HG03039 (cell line): Measurements from ENCODE around the gene COG5.

Experiments
- ATAC-seq: cut with Tn5 transposase; IDR thresholded peaks from one replicate; pipeline ENCODE4 v1.9.1; 2021; ENCODE audit warnings: mild to moderate bottlenecking, moderate library complexity; ENCODE audit not compliant: unreplicated experiment

COG5 gene

DNA sequence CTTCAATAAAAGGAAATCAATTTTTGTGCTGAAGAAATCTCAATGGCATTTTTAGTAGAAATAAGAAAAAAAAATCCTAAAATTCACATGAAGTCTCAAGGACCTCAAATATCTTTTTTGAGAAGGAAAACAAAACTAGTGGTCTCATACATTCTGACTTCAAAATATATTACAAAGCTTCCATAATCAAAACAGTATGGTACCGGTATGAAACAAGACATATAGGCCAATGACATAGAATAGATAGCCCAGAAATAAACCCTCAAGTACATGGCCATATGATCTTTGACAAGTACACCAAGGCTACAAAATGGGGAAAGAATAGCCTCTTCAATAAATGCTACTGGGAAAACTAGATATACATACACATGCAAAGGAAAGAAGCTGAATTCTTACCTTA lies 225.6 kb downstream of the COG5 start:
- no peak for ATAC-seq

DNA sequence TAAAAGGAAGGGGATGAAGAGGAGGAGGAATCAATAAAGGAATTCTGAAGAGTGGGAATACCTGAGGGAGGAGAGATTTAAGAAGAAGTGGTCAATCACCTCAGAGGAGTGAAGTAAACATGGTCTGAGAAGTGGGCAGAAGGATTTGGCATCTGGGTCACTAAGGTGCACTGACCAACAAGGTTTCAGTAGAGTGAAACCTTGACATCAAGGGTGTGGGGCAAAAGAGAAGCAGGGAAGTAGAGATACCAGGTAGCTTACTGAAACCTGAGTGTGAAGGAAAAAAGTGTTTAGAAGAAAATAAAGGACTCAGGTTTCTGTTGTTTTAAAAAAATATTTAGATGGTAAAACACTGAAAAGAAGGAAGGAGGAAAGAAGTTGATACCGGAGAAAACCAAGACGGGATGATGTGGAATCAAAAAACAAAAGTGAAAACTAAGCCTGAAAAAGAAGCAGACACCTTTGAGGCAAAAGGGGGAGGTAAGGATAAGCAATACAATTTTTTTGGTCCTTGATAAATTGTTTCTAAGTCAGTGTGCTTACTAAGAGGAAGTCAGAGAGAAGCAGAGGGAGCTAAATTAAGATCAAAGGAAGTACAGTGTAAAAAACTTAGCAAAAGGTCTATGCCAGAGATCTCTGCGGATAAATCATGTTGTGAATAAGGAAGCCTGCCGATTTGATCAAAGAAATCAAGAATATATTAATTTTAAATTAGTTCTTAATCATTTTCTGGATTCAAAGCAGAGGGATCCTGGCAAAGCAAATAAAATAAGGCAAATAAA lies 231.0 kb downstream of the COG5 start:
- no peak for ATAC-seq

DNA sequence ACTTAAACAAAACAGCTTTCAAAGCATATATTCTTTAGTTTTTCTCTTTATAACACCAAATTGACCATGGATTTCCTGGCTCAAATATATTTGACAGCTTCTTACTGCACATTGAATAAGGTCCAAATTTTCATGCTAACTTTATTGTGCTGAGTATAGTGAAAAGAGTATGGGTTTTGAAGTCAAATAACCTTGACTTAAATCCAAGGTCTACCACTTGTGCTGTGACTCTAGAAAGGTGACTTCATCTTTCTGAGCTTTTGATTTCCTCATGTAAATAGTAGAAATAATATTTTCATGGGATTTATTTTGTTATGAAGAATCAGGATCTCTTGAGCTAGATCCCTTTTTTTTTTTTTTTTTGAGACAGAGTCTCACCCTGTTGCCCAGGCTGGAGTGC lies 233.2 kb downstream of the COG5 start:
- no peak for ATAC-seq

DNA sequence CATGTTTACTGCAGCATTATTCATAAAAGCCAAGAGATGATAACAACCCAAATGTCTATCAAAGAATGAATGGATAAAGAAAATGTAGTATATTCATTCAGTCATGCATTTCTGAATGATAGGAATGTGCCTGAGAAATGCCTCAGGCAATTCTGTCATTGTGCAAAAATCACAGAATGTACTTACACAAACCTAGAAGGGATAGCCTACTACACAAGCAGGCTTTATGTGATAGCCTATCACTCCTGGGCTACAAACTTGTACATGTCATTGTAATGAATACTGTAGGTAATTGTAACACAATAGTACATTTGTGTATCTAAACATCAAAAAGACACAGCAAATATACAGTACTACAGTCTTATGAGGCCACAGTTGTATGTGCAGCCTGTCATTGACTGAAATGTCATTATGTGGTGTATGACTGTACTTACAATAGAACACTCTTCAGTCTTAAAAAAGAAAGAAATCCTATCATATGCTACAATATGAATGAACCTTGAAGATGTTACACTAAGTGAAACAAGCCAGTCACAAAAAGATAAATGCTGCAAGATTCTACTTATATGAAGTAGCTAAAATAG lies 235.6 kb downstream of the COG5 start:
- ATAC-seq, result no peak

DNA sequence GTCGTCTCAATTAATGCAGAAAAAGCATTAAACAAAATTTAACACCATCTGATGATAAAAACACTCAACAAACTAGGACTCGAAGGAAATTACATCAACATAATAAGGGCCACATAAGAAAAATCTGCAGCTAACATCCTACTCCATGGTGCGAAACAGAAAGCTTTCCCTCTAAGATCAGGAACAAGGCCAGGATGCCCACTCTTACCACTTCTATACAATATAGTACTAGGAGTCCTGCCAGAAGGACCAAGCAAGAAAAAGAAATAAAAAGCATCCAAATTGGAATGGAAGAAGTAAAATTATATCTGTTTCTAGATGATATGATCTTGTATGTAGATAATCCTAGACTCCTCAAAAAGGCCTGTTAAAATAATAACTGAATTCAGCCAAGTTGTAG lies 237.7 kb downstream of the COG5 start:
- ATAC-seq, result no peak

DNA sequence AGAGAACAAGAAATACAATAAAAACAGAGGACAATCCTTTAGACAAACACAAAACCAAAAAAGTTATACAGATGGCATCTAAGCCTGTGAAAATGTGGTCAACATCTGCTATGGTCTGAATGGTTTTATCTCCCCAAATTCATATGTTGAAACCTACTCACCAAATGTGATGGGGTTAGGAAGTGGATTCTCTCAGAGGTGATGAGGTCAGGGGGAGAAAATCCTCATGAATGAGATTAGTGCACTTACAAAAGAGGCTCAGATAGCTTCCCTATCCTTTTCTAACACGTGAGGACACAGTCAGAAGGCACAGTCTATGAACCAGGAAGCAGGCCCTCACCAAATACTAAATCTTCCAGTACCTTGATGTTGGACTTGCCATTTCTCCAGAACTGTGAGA lies 241.7 kb downstream of the COG5 start:
- no peak for ATAC-seq

DNA sequence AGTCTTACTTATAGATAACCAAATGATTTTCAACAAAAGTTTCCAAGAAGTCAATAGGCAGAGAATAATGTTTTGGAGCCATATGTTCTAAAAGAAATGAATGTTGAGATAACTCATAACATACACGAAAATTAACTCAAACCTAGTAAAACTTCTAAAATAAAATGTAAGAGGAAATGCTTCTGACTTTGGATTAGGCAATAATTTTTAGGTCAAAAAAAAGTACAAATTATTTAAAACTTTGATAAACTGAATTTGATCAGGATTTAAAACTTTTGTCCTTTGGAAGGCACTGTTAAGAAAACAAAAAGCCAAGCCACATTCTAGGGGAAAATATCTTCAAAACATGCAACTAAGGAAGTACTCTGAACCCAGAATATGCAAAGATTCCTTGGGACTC lies 242.1 kb downstream of the COG5 start:
- no peak for ATAC-seq

DNA sequence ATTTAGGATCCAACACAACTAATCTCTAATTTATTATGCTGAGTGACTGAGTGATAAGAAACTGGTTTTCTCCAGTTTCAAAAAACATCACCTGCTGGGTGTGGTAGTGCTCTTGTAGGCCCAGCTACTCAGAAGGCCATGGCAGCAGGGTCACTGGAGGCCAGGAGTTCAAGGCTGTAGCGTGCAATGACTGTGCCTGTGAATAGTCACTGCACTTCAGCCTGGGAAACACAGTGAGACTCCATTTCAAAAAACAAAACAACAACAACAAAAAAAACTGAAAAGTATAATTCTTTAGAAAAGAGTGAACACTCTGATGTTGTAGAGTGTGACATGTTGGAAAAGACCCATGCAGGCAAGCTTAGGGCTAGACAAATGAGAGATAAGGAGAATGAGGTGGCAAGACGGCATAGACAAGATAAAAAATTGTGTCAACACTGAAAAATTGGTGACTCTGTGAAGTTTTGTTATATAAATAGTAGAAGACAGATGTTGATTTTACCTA lies 243.9 kb downstream of the COG5 start:
- ATAC-seq, result no peak

DNA sequence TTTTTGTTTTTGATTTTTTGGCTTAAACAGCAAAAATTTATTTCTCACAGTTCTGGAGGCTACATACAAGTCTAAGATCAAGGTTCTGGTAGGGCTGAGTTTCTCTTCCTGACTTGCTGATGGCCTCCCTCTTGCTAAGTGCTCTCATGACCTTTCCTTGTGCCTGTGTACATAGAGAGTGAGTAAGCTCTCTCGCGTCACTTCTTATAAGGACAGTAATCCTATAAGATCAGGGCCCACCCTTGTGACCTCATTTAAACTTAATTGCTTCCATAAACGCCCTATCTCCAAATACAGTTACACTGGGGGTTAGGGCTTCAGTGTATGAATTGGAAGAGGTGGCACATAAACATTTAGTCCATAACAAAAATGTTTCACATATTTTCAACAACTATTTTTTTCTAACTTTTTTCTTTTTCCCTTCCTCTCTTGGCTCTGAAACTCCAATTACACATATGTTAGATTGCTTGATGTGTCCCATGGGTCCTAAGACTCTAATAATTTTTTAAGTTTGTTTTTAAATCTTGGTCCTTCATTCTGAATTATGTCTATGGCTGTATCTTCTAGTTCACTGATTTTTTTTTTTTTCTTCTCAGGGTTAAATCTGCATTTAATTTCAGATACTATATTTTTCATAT lies 245.1 kb downstream of the COG5 start:
- ATAC-seq, result no peak

DNA sequence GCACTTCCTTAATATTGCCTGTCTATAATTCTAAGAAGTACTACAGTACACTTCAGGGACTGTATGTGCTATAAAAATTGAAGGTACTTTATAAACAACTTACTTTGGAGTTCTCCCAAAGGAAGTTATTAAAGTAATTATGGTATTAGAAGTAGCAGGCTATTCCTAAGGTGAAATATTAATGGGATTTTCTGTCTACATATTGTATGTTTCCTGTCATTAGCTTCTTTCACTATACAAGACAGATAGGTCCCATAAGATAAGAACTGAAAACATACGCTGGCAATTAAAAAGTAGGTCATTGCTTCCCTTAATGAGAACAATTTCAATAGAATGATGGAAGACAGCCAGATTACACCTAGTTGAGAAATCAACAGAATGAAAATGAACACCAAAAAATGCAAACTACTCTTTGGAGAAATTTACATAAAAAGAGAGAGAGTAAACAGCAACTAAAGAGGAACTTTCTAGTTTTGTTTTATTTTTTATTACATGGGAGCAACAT lies 248.0 kb downstream of the COG5 start:
- ATAC-seq, result no peak

DNA sequence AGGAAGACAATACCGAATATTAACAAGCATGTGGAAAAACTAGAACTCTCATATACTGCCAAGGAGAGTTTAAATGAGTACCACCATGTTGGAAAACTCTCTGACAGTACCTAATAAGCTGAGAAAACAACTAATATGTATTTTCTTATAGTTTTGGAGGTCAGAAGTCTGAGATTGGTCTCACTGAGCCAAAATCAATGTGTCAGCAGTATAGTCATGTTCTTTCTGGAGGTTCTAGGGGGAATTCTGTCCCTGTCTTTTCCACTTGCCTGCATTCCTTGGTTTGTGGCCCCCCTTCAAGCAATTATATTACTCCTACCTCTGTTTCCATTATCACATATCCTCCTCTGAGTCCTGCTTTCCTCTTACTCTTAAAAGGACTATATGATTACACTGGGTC lies 250.4 kb downstream of the COG5 start:
- ATAC-seq, result no peak

DNA sequence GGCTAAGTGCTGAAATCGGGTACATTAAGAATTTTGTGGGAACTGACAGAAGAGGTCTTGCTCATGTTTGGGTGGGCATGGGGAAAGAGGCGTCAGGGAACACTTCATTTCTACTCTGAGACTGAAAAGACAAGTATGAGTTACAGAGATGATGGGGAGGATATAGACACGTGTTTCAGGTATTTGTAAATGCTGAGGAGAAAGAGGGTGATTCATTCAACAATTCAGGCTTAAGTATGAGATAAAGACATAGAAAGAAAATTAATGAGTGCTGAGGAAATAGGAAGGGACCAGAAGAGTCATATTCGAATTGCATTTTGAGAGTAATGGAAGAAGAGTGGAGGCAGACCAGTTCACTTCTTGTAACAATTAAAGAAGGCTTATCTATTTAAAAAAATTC lies 251.3 kb downstream of the COG5 start:
- no peak for ATAC-seq

DNA sequence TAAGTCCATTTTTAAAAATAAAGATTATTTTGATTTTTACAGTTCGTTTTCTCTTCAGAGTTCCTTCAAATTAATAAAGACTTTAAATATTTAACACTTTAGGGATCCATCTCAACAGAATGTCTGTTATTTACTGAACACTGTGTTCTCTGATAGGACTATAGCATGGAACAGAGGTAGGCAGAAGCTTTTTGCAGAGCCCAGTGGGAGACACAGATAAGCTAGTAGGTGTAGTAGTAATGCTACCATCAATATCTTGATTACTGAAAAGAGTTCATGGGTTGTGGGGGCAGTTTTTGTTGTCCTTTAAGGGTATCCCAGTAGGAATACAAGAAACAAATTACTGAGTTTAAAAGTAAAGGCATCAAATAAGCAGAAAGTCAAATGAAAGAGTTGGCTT lies 254.4 kb downstream of the COG5 start:
- ATAC-seq, result no peak

DNA sequence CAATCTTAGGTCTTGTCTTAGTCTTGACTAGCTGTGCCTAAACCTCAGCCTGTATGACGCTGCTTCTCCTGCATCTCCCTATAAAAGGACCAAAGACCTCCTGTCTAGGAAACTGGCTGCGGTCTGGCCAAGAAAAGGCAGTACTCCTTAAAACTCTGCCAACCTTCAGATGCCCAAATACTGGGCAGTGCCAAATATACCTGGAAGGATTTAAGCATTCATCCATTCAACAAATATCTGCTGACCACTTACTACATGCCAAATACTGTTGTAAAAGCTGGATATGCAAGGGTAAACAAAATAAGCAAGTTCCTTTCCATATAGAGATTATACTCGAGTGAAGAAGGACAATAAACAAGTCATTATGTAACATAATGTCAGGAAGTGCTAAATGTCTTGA lies 259.1 kb downstream of the COG5 start:
- ATAC-seq, result no peak

DNA sequence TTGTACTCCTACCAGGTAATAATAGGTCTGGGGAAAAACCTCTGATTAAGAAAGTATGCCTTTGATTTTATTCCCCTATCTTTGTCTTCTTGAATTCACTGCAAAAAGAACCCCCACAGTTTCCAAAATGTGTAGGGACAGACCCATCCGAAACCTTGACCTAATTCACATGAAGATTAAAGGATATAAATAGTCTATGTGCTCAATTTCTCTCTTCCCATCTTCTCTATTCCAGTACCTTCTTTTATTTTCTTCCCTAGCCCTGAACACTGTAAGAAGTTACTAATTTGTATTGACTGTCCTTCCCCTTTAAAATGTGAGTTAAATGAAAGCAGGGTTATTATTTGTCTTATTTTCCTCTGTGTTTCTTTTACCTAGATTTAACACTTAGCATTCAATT lies 259.7 kb downstream of the COG5 start:
- no peak for ATAC-seq

DNA sequence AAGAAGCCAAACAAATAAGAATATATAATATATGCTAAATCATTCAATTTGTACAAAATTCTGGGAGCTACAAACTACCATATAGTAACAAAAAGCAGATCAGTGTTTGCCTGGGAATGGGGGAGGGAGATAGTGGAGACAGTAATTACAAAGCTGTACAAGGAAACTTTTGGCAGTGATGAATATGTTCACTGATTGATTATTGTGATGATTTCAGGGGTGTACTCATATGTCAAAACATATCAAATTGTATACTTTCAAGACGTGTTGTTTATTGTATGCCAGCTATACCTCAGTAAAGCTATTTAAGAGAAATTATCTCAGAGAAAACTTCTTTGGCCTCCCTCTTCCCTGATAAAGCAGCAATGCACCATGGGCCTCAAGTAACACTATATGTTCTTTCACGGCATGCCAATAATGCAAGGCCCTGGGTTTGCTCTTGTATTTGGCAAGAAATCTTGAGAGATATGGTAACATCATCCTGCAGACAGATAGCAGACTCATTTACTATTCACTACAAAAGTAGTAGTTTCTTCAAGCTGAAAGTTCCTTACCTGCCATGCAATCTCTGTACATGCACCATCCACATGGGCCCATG lies 261.4 kb downstream of the COG5 start:
- no peak for ATAC-seq

DNA sequence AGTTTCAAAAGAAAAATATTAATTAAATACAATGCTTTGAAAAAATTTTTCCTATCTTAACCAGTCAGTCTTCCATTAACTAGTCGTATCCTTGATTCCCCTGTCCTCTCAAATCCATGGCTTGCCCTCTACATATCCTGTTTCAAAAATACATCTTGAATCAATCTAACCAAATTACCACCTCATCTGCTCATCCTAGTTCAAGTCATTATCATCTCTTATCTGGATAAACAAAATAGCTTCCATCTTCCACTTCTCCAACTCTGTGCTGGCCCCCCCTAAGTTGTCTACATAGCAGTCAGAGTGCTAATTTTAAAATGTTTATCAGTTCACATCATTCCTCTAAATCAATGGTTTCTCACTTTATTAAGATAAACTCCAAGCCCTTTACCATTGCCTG lies 269.5 kb downstream of the COG5 start:
- ATAC-seq, result no peak

DNA sequence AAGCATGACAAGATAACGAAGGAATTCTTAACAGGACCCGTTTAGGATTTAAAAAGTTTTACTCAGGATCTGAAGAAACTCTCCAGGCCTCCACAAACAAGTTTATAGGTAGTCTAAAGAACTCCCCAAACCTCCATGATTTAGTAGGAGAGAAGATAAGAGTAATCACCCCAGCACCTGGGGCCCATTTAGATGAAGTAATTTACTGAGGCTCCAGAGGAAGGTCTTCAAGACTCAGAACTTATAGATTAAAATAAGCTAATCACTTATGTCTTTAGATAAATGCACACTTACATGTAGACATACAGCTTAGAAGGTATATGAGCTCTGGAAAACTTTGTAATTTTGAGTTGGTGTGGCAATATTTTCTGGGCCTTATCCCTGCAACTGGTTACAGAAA lies 271.1 kb downstream of the COG5 start:
- ATAC-seq, result no peak

DNA sequence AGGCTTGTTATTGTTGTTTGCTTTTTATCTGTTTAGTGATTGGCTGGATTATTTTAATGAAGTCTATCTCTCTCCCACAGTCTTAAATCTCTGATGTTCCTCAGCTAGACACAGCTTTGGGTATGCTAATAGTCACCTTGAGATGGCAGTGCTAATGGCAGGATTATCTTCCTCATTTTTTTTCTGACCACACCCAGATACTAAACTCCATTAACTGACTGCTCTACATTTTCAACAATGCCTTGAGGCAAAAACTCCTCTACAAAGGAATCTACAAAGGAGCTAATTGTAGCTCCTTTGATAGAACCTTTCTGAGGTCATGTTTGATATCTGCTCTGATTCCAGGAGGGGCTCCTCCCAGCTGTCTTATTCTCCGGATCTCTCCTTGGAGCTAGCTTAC lies 272.3 kb downstream of the COG5 start:
- ATAC-seq, result no peak

DNA sequence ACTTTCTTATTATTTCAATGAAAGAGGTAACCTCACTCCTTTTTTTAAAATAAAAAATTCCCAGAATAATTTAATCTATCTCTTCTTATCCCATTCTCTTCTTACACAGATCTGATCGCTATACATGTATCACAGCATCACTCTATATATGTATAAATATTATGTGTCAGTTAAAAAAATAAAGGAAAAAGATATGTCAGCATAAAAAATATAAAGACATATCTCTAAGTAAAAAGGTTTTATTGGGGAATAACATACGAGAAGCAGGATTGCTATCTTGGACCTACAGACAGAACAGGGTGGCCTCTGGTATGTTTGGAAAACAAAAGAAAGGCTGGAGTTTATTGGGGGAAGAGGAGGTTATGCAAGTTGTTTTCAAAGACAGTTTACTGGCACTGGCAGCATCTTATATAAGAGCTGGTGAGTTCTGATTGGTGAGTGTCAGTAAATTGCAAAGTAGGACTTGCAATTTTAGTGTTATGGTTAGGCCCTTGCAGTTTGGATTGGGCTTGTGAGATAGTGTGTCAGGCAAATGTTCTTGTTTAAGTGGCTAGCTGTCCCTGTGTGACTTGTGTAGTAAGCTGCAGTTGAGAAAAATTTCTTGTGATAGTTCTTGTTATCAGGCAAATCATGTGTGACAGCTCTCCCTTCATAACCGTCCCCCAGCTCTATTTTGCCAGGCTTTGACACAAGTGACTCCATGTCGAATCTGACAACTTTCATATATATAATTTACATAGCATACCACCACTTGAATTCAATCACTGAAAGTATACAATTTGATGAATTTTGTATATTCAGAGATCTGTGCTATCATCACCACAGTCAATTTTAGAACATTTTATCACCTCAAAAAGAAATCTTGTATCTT lies 276.7 kb downstream of the COG5 start:
- ATAC-seq, result no peak
